Stimulated activated naive CD4-positive, alpha-beta T cell treated with Interleukin-2 at 50 U/mL for 16 hours (primary cell): ENCODE measurements around the gene SYT6.
"Not testable (repeated sequence)": the region's sequence is repeated elsewhere in the genome, so short reads cannot be mapped to it uniquely, and the experiment has no call there.

Source experiments
- DNase-seq: peaks from one replicate; lab custom pipeline; 2025; lab: John Stamatoyannopoulos, UW

The SYT6 gene

GRCh38 chr1:114072246-114072645 is 81.4 kb downstream of the SYT6 start:
- no peak for DNase-seq

DNA sequence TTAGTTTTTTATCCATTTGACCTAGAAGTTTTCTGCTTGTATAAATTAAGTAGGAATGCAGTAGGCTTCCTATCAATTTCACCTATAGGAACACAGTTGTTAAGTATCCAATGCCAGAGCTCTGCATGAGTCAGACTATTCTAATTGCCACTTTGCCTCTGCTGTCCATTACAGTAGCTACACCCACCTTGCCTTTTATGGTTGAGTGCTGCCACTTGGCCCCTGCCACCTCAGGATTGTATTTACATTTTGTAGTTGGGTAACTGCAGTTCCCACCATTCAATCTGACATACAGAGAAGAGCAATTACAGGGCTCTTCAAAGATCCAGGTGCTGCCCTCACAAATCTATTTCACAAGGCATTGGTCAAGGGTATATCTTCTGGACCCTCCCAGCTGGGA is 83.9 kb downstream of the SYT6 start:
- DNase-seq, result not testable (repeated sequence)

DNA sequence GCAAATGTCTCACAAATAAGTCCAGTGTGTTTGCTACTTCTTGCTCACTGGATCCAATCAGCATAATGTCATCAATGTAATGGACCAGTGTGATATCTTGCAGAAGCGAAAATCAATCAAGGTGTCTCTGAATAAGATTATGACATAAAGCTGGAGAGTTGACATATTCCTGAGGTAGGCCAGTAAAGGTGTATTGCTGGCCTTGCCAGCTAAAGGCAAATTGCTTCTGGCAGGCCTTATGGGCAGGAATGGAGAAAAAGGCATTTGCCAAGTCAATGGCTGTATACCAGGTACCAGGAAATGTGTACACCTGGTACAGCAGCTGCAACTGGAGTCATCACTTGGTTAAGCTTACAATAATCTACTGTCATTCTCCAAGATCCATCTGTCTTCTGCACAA is 85.0 kb downstream of the SYT6 start:
- DNase-seq, result not testable (repeated sequence)

DNA sequence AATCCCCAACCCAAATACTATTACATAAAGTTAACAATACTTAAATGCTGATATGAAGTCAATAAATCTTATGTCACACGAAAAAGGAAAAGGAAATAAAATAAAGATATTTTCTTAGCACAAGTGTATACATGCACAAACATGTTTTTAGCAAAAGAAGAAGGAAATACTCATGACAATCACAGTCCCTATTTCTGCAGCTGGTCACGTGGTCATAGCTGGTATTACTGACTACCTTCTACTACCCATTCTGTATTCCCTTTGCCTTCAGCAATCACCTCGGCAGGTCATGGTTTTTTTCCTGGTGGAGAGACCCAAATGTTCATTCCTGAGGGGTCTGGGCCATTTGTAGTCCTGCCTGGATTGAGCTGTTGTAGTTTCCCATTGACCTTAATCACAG is 88.0 kb downstream of the SYT6 start:
- not testable (repeated sequence) for DNase-seq

GRCh38 chr1:114063544-114063943 is 90.1 kb downstream of the SYT6 start:
- no peak for DNase-seq

- no peak for DNase-seq
Observed at GRCh38 chr1:114062477-114063099, 91.1 kb downstream of the SYT6 start.

DNA sequence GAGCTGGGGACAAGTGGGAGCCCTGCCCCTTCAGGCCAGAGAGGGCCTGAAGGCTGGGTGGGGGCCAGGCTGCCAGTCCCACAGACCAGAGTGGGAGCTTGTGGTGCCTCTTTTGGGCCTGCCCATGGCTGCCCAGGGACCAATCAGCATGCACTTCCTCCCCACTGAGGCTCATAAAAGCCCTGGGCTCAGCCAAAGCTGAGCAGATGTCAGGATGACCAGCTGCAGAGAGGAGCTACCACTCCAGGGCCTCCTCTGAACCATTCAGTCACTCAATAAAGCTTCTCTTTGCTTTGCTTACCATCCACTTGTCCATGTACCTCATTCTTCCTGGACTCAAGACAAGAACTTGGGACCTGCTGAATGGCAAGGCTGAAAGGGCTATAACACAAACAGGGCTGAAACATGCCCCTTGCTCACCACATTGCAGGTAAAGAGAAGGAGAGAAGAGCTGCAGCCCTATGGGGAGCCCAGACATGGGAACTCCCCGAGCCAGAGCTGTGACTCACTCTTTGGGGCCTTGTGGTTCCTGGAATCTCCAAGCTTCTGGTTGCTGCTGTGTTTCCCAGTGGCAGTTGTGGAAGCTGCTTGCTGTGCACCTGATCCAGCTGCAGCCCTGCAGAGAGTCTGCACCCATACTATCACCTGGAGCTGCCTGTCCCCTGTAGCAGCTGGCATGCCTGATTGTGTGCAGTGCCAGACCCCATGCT is 92.4 kb downstream of the SYT6 start:
- no peak for DNase-seq

GRCh38 chr1:114058236-114058635 is 95.4 kb downstream of the SYT6 start:
- DNase-seq, result not testable (repeated sequence)

- DNase-seq, result no peak
Observed at GRCh38 chr1:114054148-114054547, 99.5 kb downstream of the SYT6 start.

- no peak for DNase-seq
Observed at GRCh38 chr1:114048232-114048631, 105.4 kb downstream of the SYT6 start.

DNA sequence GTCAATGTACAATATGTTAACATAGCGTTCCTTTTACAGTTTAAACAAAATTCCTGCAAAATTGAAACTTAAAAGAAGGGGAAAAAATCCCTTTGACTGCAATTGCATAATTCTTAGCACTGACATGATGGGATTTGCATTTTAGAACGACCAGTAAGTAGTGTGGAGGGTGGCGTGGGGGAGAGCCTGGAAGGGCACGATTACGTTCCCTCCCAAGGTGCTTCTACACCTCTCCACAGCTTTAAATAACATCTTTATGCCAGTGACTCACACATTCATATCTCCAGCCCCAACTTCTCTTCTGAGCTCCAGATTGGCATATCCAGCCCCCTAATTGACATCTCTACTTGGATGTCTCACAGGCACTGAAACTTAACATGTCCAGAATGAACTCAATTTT is 110.1 kb downstream of the SYT6 start:
- DNase-seq, result no peak

DNA sequence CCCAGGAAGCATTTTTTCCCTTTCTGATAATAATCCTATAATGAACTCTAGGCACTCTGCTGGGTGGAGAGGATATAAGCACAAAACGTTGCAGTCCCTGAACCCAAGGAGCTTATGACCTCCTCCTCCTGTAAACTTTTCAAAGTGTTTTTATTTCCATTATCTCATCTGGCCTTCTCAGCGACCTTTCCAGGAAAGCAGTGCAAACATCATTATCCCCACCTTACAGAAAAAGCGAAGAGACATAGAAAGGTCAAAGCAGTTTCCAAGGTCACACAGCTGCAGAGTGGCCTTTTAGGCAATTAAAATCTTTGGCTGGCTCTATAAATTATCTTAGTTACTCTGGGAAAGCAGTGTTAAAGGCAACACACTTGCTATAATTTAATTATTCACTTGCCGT is 110.6 kb downstream of the SYT6 start:
- DNase-seq, result no peak

GRCh38 chr1:114040273-114041015 is 113.2 kb downstream of the SYT6 start:
- no peak for DNase-seq
